H1 (cell line): ENCODE measurements around the gene RALGAPA1.

ENCODE experiments used
- CHD1 ChIP-seq: IDR thresholded peaks from 2 replicates; pipeline ENCODE4 v1.6.1; 2012; ENCODE audit warnings: low read depth, low read length, improper control_type of control experiment
- CTCF ChIP-seq, 3 experiments: IDR thresholded peaks; 1 replicate in 2 of 3; 2 replicates in 1 of 3; pipeline versions ENCODE4 v1.5.1 to v1.6.1; 2011; ENCODE audit warnings: low read length in 3 of 3, mild to moderate bottlenecking in 3 of 3, inconsistent platforms in 2 of 3, low read depth in 1 of 3, moderate library complexity in 1 of 3; ENCODE audit not compliant: insufficient read depth in 1 of 3; ENCODE audit errors: control extremely low read depth in 1 of 3
- GTF2F1 ChIP-seq: IDR thresholded peaks from 2 replicates; pipeline ENCODE4 v1.6.1; 2012; ENCODE audit warnings: low read depth, low read length, improper control_type of control experiment, borderline replicate concordance
- KDM5A ChIP-seq: fragments of 200-600 bp; IDR thresholded peaks from 2 replicates; pipeline ENCODE4 v1.7.1; 2012; ENCODE audit warnings: mild to moderate bottlenecking, low read length, inconsistent platforms, mixed read lengths
- POLR2AphosphoS5 ChIP-seq: IDR thresholded peaks from 2 replicates; pipeline ENCODE4 v1.6.1; 2011; ENCODE audit warnings: low read depth, low read length
- TAF1 ChIP-seq: IDR thresholded peaks from 2 replicates; pipeline ENCODE4 v1.6.1; 2011; ENCODE audit warnings: mild to moderate bottlenecking, low read depth, low read length

GRCh38 chr14:35808076-35808637 is 938 bp downstream of the RALGAPA1 start:
- TF ChIP-seq CTCF (IDR thresholded peaks at IDR 0.05; ENCODE audit: control extremely low read depth in 1 of 3, insufficient read depth in 1 of 3, low read depth in 1 of 3, low read length in 3 of 3) = no peak
- no peak for TF ChIP-seq TAF1
- TF ChIP-seq GTF2F1 = no peak
- TF ChIP-seq CHD1 = no peak
- TF ChIP-seq KDM5A = no peak
- no peak for TF ChIP-seq POLR2AphosphoS5
